KMS-11 (cell line): Measurements from ENCODE around the gene EML6.

Experiments
- H2AFZ ChIP-seq: fragments of 200-600 bp; sonication (generic); 2 replicates; pipeline ENCODE4 v1.6.1; 2016; ENCODE audit warnings: antibody characterized with exemption, mixed run types, low read depth
- H3K27ac ChIP-seq: fragments of 200-600 bp; sonication (generic); 2 replicates; pipeline ENCODE4 v1.6.1; 2016; ENCODE audit warnings: mild to moderate bottlenecking, mixed run types
- H3K27me3 ChIP-seq: fragments of 200-600 bp; sonication (generic); 2 replicates; pipeline ENCODE4 v1.6.1; 2017; ENCODE audit warnings: mild to moderate bottlenecking, low read depth, mixed run types, moderate library complexity; ENCODE audit not compliant: insufficient read depth
- H3K36me3 ChIP-seq: fragments of 200-600 bp; sonication (generic); 2 replicates; pipeline ENCODE4 v1.6.1; 2017; ENCODE audit warnings: mild to moderate bottlenecking, mixed run types; ENCODE audit not compliant: insufficient read depth
- H3K4me1 ChIP-seq: fragments of 200-600 bp; sonication (generic); 2 replicates; pipeline ENCODE4 v1.6.1; 2016; ENCODE audit warnings: mild to moderate bottlenecking, low read depth, mixed run types; ENCODE audit not compliant: poor library complexity, severe bottlenecking
- H3K4me2 ChIP-seq: fragments of 200-600 bp; sonication (generic); 2 replicates; pipeline ENCODE4 v1.7.0; 2016; ENCODE audit warnings: mild to moderate bottlenecking, mixed run types
- H3K4me3 ChIP-seq: fragments of 200-600 bp; sonication (generic); IDR thresholded peaks from 2 replicates; pipeline ENCODE4 v1.6.1; 2017; ENCODE audit warnings: low read depth, low read length, mixed read lengths; ENCODE audit not compliant: insufficient read depth
- H3K79me2 ChIP-seq: fragments of 200-600 bp; sonication (generic); 2 replicates; pipeline ENCODE4 v1.6.1; 2016; ENCODE audit warnings: low read depth, mixed run types; ENCODE audit not compliant: insufficient read depth
- H3K9ac ChIP-seq: fragments of 200-600 bp; sonication (generic); 2 replicates; pipeline ENCODE4 v1.6.1; 2016; ENCODE audit warnings: mild to moderate bottlenecking, mixed run types
- H4K20me1 ChIP-seq: fragments of 200-600 bp; sonication (generic); 2 replicates; pipeline ENCODE4 v1.6.1; 2016; ENCODE audit warnings: mild to moderate bottlenecking, mixed run types; ENCODE audit not compliant: insufficient read depth
- TF ChIP-seq, protein P1 (sequence below): fragments of 200-600 bp; sonication (generic); conservative IDR thresholded peaks from 2 replicates; pipeline ENCODE4 v1.6.1; 2017; ENCODE audit warnings: low read depth, mild to moderate bottlenecking, antibody characterized with exemption, low read length, moderate library complexity, mixed read lengths

Gene EML6

DNA sequence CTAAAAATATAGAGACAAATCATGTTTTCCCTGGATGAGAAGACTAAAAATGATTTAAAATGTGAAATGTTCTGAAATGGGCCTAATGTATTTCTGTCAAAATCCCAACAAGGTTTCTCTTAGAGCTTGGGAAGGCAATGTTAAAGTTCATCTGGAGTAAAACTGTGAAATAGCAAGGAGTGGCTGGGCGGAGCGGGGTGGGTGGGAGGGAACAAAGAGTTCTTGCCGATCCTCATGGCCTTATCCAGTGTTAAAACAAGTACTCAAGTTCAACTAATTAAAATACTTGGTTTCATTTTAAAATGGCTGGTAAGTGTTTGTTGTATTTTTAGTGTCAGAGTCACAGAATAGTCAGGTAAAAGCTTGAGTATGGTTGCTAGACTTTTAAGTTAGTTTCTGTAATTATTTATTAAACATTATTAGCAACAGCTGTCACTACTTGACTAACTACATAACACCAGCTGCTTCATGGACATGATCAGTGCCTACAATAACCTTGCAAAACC is 239.5 kb downstream of the EML6 start:
- no peaks in the 10 kb centered on the region for H3K27me3 ChIP-seq
- no peak overlapping the region for H2AFZ ChIP-seq
- TF ChIP-seq, protein P1, sequence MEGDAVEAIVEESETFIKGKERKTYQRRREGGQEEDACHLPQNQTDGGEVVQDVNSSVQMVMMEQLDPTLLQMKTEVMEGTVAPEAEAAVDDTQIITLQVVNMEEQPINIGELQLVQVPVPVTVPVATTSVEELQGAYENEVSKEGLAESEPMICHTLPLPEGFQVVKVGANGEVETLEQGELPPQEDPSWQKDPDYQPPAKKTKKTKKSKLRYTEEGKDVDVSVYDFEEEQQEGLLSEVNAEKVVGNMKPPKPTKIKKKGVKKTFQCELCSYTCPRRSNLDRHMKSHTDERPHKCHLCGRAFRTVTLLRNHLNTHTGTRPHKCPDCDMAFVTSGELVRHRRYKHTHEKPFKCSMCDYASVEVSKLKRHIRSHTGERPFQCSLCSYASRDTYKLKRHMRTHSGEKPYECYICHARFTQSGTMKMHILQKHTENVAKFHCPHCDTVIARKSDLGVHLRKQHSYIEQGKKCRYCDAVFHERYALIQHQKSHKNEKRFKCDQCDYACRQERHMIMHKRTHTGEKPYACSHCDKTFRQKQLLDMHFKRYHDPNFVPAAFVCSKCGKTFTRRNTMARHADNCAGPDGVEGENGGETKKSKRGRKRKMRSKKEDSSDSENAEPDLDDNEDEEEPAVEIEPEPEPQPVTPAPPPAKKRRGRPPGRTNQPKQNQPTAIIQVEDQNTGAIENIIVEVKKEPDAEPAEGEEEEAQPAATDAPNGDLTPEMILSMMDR = no peak
- H3K4me3 ChIP-seq = no peak overlapping the region
- H3K79me2 ChIP-seq = no peaks in the 10 kb centered on the region
- H3K4me2 ChIP-seq = no peak overlapping the region
- no peak overlapping the region for H3K9ac ChIP-seq
- no peak overlapping the region for H3K27ac ChIP-seq
- no peaks in the 10 kb centered on the region for H4K20me1 ChIP-seq
- no peaks in the 10 kb centered on the region for H3K36me3 ChIP-seq
- peaks cover 12% of the 10 kb centered on the region for H3K4me1 ChIP-seq

DNA sequence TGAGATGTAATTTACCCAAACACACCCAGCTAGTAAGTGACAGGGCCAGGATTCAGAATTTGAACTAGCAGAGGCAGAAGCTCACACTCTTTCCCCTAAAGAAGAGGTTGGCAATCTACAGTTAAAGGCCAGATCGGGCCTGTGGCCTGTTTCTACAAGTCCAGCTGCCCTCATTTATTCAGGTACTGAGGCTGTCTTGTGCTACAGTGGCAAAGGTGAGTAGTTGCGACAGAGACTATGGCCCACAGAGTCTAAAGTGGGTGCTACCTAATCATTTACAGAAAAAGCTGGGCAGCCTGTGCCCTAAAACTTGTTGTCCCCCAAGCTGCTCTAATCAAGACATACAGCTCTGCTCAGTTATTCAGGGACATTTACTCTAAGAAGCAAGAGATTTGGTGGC is 240.0 kb downstream of the EML6 start:
- Histone ChIP-seq H3K27me3 (no peaks in the 10 kb centered on the region), H3K9ac (no peak overlapping the region), H3K4me3 (no peak overlapping the region), H4K20me1 (no peaks in the 10 kb centered on the region), H3K4me2 (no peak overlapping the region), H3K4me1 (peaks cover 12% of the 10 kb centered on the region), H3K27ac (no peak overlapping the region), H3K36me3 (no peaks in the 10 kb centered on the region), H3K79me2 (no peaks in the 10 kb centered on the region), H2AFZ (no peak overlapping the region)
- TF ChIP-seq, protein P1 = no peak

DNA sequence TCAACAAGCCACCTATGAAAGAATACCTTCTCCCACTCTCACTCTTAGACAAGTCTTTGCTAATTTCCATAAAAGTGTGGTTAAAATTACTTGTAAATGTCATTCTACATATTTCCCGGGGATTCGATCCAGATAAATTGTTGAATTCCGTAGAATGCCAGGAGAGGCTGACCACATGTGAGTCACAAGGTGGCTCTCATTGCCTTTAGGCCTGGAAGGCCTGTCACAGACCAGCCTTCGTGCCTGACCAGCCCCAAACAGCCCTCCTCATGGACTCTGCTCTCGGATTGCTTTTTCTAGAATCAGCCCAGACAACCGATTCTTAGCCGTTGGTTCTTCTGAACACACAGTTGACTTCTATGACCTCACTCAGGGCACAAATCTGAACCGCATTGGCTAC is 240.8 kb downstream of the EML6 start:
- no peak overlapping the region for H3K9ac ChIP-seq
- no peaks in the 10 kb centered on the region for H3K79me2 ChIP-seq
- no peak overlapping the region for H3K27ac ChIP-seq
- H3K4me1 ChIP-seq = peaks cover 12% of the 10 kb centered on the region
- no peaks in the 10 kb centered on the region for H3K27me3 ChIP-seq
- no peak overlapping the region for H2AFZ ChIP-seq
- TF ChIP-seq, protein P1 = no peak
- H3K36me3 ChIP-seq = no peaks in the 10 kb centered on the region
- no peak overlapping the region for H3K4me3 ChIP-seq
- H3K4me2 ChIP-seq = no peak overlapping the region
- H4K20me1 ChIP-seq = no peaks in the 10 kb centered on the region

DNA sequence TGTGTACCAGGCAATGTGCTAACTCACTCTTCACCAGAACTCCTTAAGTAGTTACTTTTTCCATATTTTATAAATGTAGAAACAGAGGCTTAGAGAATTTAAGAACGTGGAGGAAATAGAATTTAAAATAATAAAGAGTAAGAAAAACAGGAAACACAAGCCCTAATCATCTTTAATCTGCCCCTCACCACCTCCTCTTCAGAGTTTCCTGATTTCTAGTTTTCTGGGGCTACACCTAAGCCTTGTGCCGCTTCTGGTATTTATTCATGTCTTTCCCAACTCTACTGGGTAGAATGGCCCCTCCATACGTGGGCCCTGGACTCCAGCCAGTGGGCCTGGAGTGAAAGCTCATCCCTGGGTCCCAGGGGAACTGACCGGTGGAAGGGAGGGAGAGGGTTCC is 241.4 kb downstream of the EML6 start:
- Histone ChIP-seq H2AFZ (no peak overlapping the region), H3K27me3 (no peaks in the 10 kb centered on the region), H3K4me1 (peaks cover 12% of the 10 kb centered on the region), H3K9ac (no peak overlapping the region), H3K36me3 (no peaks in the 10 kb centered on the region), H3K27ac (no peak overlapping the region), H3K4me2 (no peak overlapping the region), H3K4me3 (no peak overlapping the region), H3K79me2 (no peaks in the 10 kb centered on the region), H4K20me1 (no peaks in the 10 kb centered on the region)
- TF ChIP-seq, protein P1 = no peak
